ENCODE data around the gene CYP2A13. TPM values are rescaled to one million over a fixed set of nuclear protein-coding genes. Genes with fewer than 3 reads are reported as not detected.

The CYP2A13 gene
- not detected in 5 replicates for total RNA-seq (2022; extraction: Qiagen RNA extraction)

GRCh38 chr19:41088151-41088550 is at the start of gene CYP2A13:
Gene CYP2A13 (plus strand): TSS chr19:41088451. CDS start chr19:41088472, 21 bp downstream.

GRCh38 chr19:41114132-41114531 is 25.9 kb downstream of the CYP2A13 start, which contains the start of gene CYP2F1:
Gene CYP2F1 (plus strand): TSS chr19:41114432. CDS start chr19:41116189, 1,757 bp downstream.

Other genes starting within 250 kb of the CYP2A13 start
- 0.07 TPM in 1 of 5 replicates, not detected in the others for gene CYP2A6, start 238.0 kb upstream of the CYP2A13 start, total RNA-seq (2022; extraction: Qiagen RNA extraction)
- not detected in 5 replicates for gene CYP2A7, start 206.2 kb upstream of the CYP2A13 start, total RNA-seq (2022; extraction: Qiagen RNA extraction)
- gene CYP2B6, start 97.2 kb upstream of the CYP2A13 start, total RNA-seq (2022; extraction: Qiagen RNA extraction) = 0.04 TPM in 1 of 5 replicates, not detected in the others
- not detected in 5 replicates for gene CYP2F1, start 26.0 kb downstream of the CYP2A13 start, total RNA-seq (2022; extraction: Qiagen RNA extraction)
- 16.1 to 27.3 TPM (median 23.6 TPM) in 5 replicates for gene CYP2S1, start 104.8 kb downstream of the CYP2A13 start, total RNA-seq (2022; extraction: Qiagen RNA extraction)
- 86.6 to 117 TPM (median 114 TPM) in 5 replicates for gene AXL, start 130.8 kb downstream of the CYP2A13 start, total RNA-seq (2022; extraction: Qiagen RNA extraction)
- 295 to 360 TPM (median 348 TPM) in 5 replicates for gene HNRNPUL1, start 175.9 kb downstream of the CYP2A13 start, total RNA-seq (2022; extraction: Qiagen RNA extraction)
- 29.4 to 46.1 TPM (median 43.0 TPM) in 5 replicates for gene CCDC97, start 221.7 kb downstream of the CYP2A13 start, total RNA-seq (2022; extraction: Qiagen RNA extraction)

All from A549 treated with dexamethasone at 1 μM for 4 hours (cell line).